Epithelial cell of esophagus (primary cell): ENCODE measurements around the gene COX5A.
A peak's percentile ranks its signal among the peaks of the same experiment; 100 is the strongest.

Experiments used
- DNase-seq: peaks from one replicate; pipeline ENCODE4 v3.0.0; 2010; ENCODE audit warnings: low read depth
- H3K4me3 ChIP-seq: 2 replicates; pipeline ENCODE4 v1.5.1; 2011; ENCODE audit warnings: mild to moderate bottlenecking, low read length, control low read depth
- CTCF ChIP-seq: IDR thresholded peaks from 2 replicates; pipeline ENCODE4 v1.5.1; 2011; ENCODE audit warnings: low read depth, mild to moderate bottlenecking, low read length, control low read depth, inconsistent platforms; ENCODE audit not compliant: insufficient read depth; ENCODE audit errors: missing control alignments

The COX5A gene

GRCh38 chr15:74872702-74873035, 65.2 kb downstream of the COX5A start:
- no peak for TF ChIP-seq CTCF
- DNase-seq: no peak

GRCh38 chr15:74870436-74871215, 67.2 kb downstream of the COX5A start:
- DNase-seq: peak; percentile 81
- H3K4me3 ChIP-seq: no peak overlapping the region
- no peak for TF ChIP-seq CTCF

More at GRCh38 chr15:74872702-74873035, 65.2 kb downstream of the COX5A start:
- H3K4me3 ChIP-seq: peak overlapping the region; percentile 75
